HepG2 (cell line): ENCODE data around the gene DOK7. TPM values are rescaled to one million over a fixed set of nuclear protein-coding genes. Genes with fewer than 3 reads are reported as not detected.

Experiments
- ATF6 ChIP-seq: sonication (generic); formaldehyde crosslinking; conservative IDR thresholded peaks from 2 replicates; pipeline ENCODE4 v1.4.0; 2020; ENCODE audit warnings: missing genetic modification reagents
- CBX5 ChIP-seq: sonication (generic); formaldehyde crosslinking; IDR thresholded peaks from 2 replicates; pipeline ENCODE4 v1.4.0; 2020; ENCODE audit warnings: missing genetic modification reagents, borderline replicate concordance
- CEBPZ ChIP-seq: IDR thresholded peaks from 2 replicates; pipeline ENCODE4 v1.6.1; 2012; ENCODE audit warnings: low read length, improper control_type of control experiment
- HOXA9 ChIP-seq: sonication (generic); formaldehyde crosslinking; IDR thresholded peaks from 2 replicates; pipeline ENCODE4 v1.8.1; 2022; ENCODE audit warnings: missing genetic modification reagents, mild to moderate bottlenecking, moderate library complexity, borderline replicate concordance
- MED1 ChIP-seq: sonication (generic); formaldehyde crosslinking; IDR thresholded peaks from 2 replicates; pipeline ENCODE4 v1.4.0; 2020; ENCODE audit warnings: missing genetic modification reagents
- PCBP2 ChIP-seq: fragments of 200-400 bp; formaldehyde crosslinking; optimal IDR thresholded peaks from 2 replicates; pipeline ENCODE3; 2018; ENCODE audit warnings: low read length, low read depth; ENCODE audit not compliant: poor library complexity, severe bottlenecking
- PITX1 ChIP-seq: sonication (generic); formaldehyde crosslinking; IDR thresholded peaks from 2 replicates; pipeline ENCODE4 v1.5.1; 2020; ENCODE audit warnings: mild to moderate bottlenecking, missing genetic modification reagents
- ZNF101 ChIP-seq: sonication (generic); formaldehyde crosslinking; IDR thresholded peaks from 2 replicates; pipeline ENCODE4 v1.4.0; 2020; ENCODE audit warnings: mild to moderate bottlenecking, low read depth, missing genetic modification reagents, borderline replicate concordance
- ZNF275 ChIP-seq: sonication (generic); formaldehyde crosslinking; IDR thresholded peaks from 2 replicates; pipeline ENCODE4 v1.8.0; 2022; ENCODE audit warnings: missing genetic modification reagents, mild to moderate bottlenecking, inconsistent platforms, borderline replicate concordance
- ZNF280B ChIP-seq: sonication (generic); formaldehyde crosslinking; IDR thresholded peaks from 2 replicates; pipeline ENCODE4 v1.5.0; 2020; ENCODE audit warnings: missing genetic modification reagents, mild to moderate bottlenecking, borderline replicate concordance
- ZNF501 ChIP-seq: sonication (generic); formaldehyde crosslinking; IDR thresholded peaks from 2 replicates; pipeline ENCODE4 v1.5.1; 2020; ENCODE audit warnings: mild to moderate bottlenecking, moderate library complexity, missing genetic modification reagents
- ZNF530 ChIP-seq: sonication (generic); formaldehyde crosslinking; IDR thresholded peaks from 2 replicates; pipeline ENCODE4 v1.5.0; 2020; ENCODE audit warnings: low read depth, mild to moderate bottlenecking, missing genetic modification reagents
- ZNF543 ChIP-seq: sonication (generic); formaldehyde crosslinking; IDR thresholded peaks from 2 replicates; pipeline ENCODE4 v1.4.0; 2020; ENCODE audit warnings: mild to moderate bottlenecking, missing genetic modification reagents
- ZNF563 ChIP-seq: sonication (generic); formaldehyde crosslinking; IDR thresholded peaks from 2 replicates; pipeline ENCODE4 v1.8.0; 2022; ENCODE audit warnings: mild to moderate bottlenecking, moderate library complexity, missing genetic modification reagents
- ZNF598 ChIP-seq: sonication (generic); formaldehyde crosslinking; IDR thresholded peaks from 2 replicates; pipeline ENCODE4 v1.5.1; 2020; ENCODE audit warnings: mild to moderate bottlenecking, missing genetic modification reagents, borderline replicate concordance
- ZNF761 ChIP-seq: sonication (generic); formaldehyde crosslinking; conservative IDR thresholded peaks from 2 replicates; pipeline ENCODE4 v1.4.0; 2020; ENCODE audit warnings: mild to moderate bottlenecking, missing genetic modification reagents
- ZUFSP ChIP-seq: sonication (generic); formaldehyde crosslinking; IDR thresholded peaks from 2 replicates; pipeline ENCODE4 v1.9.0; 2021; ENCODE audit warnings: missing genetic modification reagents, mild to moderate bottlenecking, borderline replicate concordance
- polyA plus RNA-seq, 8 experiments: library from polyadenylated mRNA; depleted of rRNA in 3 of 8; stranded (reverse) in 7 of 8; unstranded in 1 of 8; fragments of >200 nt; fragmentation: Illumina TruSeq in 4 of 8; extraction: Trizol in 4 of 8; gene quantifications; 2 replicates each; pipeline versions ENCODE4 v1.2.1 to v1.2.3, GENCODE V29; 2011 to 2016; ENCODE audit warnings: low read depth in 4 of 8, missing spikeins in 1 of 8, mixed read lengths in 1 of 8; ENCODE audit not compliant: insufficient read depth in 1 of 8
- total RNA-seq, 5 experiments: library from RNA; depleted of rRNA; stranded (reverse); fragments of >200 nt; fragmentation: Illumina TruSeq; extraction: Trizol; gene quantifications; 2 replicates each; pipeline ENCODE4 v1.2.3, GENCODE V29; 2016; ENCODE audit warnings: low read depth in 1 of 5

DOK7 gene
- total and polyA plus RNA-seq, 2 of the 13 experiments (the other 11 are each of a cell fraction or from before 2014, with no cell fraction given): 0.03 to 0.07 TPM

- TF ChIP-seq ZNF280B (CRISPR knock-in tag) (no peak), ZNF501 (CRISPR knock-in tag) (0 out of 2 replicates have a peak, but pooled peaks have one; percentile 14), ZNF543 (CRISPR knock-in tag) (no peak), HOXA9 (CRISPR knock-in tag) (no peak), MED1 (CRISPR knock-in tag) (peak; percentile 85), ZUFSP (CRISPR knock-in tag) (no peak), ZNF530 (no peak), ZNF275 (CRISPR knock-in tag) (no peak), ZNF761 (no peak), CBX5 (CRISPR knock-in tag) (no peak), ATF6 (0 out of 2 replicates have a peak, but pooled peaks have one; percentile 34), PCBP2 (no peak), CEBPZ (no peak), ZNF598 (no peak), PITX1 (CRISPR knock-in tag) (peak; percentile 14; the same call in 1 of the 2 replicates), ZNF563 (CRISPR knock-in tag) (0 out of 2 replicates have a peak, but pooled peaks have one; percentile 31), ZNF101 (no peak)
These were observed 21.3 kb upstream of the DOK7 start, which contains the start of gene HGFAC (continued) for GRCh38 chr4:3441501-3442459.
